Stimulated activated CD8-positive, alpha-beta memory T cell treated with anti-CD3 and anti-CD28 coated beads, Interleukin-4, amount 100 ng/mL, for 48 hours (primary cell): ENCODE results near the gene P4HTM.
"Not testable (repeated sequence)": the region's sequence is repeated elsewhere in the genome, so short reads cannot be mapped to it uniquely, and the experiment has no call there.

ENCODE experiments used
- DNase-seq: peaks from one replicate; pipeline ENCODE4 v3.0.0-alpha.2; 2020

Gene P4HTM

DNA sequence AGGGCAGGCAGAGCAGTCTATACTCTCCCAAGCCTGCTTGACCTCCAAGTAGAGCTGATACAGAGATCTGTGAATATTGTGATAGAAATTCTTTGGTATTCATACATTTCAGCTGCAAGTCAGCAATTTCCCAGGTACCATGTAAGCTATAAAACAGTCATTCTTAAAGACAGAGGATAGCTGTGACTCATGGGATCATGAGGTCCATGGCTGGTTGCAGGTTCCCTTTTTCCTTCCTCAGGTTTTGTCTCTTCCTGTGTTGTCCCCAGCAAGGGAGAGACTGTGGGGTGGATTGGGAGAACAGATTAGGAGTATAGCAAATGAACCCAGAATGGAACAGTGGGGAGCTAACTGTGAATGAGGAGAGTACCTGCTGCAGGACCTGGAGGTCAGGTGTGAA, 5.4 kb upstream of the P4HTM start:
- no peak for DNase-seq

DNA sequence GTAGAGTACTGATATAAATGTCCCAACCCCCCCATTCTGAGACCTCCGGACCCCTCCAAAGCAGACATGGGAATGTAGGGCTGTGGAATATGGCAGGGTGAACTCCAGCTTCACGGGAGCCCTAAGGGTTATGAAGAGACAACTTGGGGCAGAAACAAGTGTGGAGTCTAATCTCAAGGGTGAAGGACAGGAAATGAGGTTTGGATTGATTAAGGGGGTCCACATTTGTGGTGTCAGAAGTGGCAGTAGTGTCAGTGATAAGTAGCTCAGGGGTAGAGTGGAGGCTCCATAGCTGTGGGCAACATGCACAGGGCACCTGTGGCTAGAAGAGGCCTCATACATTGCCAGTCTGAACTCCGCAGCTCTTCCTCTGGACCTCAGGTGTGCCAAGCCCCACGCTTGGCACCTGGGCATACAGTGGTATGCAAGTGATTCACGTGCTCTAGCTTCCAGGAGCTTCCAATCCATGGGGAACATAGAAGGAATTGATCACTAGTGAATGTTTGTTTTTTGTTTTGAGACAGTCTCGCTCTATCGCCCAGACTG, 4.1 kb upstream of the P4HTM start:
- no peak for DNase-seq

DNA sequence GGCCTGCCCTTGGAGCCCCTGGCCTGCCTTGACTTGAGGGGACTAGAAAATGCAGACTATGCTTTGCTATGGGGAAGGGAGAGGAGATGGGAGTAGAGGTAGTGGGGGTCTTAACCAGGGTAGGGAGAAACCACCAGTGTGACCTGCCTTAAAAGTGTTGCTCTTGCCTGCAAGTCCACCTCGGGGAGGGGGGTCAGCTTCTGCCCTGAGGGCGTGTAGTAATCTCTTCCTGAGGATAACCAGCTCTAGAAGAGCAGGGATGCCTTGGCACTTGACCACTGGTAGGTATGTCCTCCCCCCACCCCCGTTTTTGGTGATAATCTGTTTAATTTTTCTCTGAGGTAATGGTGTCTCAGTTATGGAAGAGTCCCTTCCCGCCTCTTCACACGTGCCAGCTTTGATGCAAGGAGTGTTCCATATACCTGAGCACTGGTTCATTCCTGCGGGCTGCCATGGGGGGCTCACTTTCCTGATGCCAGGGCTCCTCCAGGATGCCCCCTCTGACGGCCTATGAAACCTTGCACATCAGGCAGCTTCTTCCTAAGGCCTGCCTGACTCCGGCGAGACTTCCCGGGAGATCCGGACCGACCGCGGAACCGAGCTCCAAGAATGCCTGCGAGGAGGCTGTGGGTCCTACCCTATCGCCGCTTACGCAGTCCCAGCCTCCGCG, 780 bp upstream of the P4HTM start:
- DNase-seq, result no peak

DNA sequence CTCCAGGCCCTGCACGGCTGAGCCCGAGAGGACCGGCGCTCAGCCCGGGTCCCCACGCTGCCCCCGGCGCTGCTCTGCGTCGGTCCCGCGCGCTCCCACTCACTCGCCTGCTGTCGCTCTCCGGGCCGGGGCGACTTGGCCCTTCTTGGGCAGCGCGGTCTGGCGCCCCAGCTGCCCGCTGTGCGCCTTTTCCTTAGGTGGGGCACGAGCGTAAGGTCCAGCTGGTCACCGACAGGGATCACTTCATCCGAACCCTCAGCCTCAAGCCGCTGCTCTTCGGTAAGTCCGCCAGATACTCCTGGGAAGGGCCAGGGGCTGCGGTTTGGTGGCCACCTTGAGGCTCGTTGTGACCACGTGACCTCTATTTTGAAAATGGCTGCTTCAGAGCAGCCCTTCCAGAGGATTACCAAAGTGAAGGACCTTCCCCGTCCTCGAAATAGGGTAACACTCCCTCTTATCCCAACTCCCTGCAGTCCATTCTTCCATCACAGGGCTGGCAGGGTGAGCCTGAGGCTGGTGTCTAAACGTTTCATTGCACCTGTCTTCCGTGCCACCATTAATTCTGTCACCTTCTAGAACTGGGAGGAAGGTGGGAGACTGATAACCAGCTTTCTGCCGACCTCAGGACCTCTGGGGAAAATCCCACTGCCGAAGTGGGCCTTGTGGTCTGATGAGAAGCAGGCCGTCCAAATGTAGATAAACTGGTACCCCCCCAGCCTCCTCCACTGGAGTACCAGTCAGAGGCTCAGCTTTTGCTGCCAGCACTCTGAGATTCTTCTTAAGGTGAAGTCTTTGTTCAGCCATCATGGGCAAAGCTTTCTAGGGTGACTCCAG, 812 bp downstream of the P4HTM start:
- DNase-seq, result peak; percentile 58

DNA sequence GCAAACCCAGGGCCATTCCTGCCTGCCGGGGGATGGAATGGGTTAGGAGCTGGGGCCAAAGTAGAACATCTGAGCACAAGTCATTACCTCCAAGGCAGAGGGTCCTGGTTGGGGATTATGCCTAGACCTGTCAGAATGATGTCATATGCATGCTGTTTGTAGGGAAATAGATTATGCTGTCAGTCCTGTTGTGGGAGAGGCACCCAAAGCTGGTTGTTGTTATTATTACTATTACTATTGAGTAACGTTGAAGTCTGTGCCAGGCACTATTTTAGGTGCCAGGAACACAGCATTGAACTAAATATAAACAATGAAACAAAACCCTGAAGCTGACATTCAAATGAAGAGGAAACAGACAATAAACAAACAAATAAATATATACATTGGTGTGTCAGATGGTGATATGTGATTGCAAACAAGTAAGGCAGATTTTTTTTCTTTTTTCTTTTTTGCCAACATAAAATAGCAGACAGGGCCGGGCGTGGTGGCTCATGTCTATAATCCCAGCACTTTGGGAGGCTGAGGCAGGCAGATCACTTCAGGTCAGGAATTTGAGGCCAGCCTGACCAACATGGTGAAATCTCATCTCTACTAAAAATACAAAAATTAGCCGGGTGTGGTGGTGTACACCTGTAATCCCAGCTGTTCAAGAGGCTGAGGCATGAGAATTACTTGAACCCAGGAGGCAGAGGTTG, 2.0 kb downstream of the P4HTM start:
- no peak for DNase-seq

DNA sequence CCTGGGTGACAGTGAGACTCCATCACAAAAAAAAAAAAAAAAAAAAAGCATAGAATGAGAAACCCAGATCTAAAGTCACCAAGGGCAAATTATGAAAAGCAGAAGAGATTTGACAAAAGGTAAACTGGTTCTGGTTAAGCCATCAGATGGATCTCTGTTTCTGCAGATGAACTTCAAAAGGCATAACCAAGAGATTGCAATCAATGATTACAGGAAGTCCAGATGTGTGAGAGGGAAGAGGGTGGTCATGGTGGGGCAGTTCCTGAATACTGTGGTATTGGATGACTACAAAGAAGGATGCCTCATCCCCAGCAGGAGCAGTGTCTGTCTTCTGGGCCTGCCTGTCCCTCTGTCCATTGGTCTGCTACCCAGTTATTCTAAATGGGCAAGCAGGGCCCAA, 3.8 kb downstream of the P4HTM start:
- DNase-seq, result no peak

DNA sequence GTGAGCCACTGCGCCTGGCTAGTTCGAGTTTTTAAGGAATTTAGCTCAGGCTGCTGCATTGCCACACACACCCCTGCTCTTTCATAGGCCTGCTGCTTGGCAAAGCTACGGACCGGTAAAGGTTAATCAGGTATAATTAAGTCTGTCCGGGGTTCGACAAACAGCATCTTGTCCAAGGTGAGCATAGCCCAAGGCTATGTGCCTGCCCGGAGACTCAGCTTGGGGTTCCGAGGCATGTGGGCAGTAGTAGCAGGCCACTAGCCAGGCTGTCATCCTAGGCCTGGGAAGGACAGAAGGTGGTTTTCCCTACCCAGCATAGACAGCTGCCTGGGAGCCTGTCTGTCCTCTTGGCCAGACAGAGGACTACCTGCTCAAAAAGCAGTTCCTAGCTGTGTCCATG, 6.6 kb downstream of the P4HTM start:
- DNase-seq, result no peak

DNA sequence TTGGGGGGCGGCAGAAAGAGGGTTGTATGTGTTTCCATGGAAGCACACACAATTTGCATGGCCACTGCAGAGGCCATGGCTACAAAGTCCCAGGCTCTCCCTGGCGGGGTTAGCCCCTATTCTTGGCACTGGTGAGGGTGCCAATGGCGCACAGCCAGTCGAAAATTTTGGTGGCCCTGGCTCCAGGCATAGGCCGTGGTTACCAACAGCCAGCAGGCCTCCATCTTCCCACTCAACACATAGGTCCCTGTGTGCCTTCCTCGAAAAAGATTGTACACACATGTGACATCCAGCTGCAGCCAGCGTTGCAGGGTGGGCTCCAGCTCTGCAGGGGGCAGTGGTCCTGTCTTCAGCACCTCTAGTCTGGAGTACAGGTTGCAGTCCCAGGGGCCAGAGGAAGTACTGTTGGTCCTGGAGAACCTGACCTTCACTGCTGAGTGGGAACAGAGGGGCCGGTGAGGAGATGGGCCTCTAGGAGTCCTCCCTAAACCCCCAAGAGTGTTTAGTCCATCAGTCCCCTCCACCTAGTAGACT, 7.1 kb downstream of the P4HTM start:
- no peak for DNase-seq

DNA sequence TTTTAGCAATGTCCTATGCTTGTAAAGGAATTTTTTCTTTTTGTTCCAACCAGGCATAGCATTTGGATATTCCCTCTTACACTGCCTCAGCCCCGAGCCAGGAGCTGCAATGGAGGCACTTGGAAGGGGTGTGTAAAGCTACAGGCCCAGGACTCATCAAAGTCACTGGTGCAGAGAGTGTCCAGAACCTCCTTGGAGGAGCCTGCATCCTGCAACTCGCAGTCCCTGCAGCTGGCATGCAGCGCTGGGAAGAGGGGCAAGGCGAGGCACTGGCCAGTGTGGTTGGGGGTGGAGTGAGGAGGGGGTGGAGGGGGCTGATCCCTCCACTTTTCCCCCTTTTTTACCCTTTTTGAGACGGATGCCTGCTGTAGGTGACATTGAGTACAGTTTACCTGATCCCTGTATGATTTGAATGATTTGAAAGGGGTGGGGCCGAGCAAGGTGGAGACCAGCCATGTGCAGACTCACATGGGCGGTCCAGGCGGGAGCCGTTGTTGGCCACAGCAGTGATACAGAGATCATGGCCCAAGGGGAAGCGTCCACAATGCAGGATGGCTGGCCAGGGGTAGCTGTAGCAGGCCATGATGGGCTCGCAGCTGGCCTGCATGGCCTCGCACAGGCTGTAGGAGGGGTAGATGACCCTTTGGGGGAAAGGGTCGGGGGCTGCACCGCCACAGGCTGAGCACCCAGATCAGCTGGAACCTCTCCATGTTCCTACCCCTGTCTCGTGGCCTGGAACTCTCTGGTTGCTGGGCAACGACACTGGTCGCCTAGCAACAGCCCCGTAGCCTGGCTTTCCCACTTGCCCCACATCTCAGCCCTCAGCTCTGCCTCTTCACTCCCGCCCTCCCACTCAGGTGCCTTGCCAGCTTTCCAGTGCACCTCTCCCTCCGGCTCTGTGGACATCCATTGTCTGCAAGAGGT, 7.9 kb downstream of the P4HTM start:
- no peak for DNase-seq

DNA sequence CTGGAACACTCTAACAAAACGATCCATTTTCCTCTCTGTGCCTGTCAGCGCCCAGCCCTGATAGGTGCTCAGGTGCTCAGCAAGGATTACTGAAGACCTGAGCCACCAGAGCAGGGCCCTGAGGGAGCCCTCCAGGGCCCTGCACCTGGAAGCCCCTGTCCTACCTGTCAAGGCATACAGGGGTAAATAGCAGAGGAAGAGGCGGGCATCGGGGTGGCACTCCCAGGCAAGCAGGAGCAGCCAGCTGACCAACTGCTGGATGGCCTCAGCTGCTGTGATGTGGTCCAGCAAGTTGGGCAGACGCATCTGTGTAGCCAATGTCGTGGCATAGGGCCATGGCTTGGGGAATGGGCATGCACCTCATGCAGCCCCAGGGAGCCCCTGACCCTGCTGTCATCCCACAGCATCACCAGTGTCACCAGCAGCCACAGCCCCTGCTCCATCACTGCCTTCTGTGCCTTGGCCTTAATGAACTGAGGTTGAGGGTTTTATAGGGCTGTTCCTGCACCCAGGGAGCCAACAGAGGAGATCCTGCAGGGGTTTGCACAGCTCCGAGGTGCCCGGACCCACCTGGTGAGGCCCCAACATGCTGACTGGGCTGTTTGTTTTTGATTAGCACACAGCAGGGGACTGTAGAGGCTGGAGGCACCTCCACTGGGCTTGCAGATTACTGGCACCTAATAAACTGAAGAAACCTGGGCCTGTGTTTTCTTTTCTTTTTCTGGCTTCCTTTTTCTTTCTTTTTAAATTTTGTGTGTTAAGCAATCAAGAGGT, 9.2 kb downstream of the P4HTM start:
- no peak for DNase-seq

DNA sequence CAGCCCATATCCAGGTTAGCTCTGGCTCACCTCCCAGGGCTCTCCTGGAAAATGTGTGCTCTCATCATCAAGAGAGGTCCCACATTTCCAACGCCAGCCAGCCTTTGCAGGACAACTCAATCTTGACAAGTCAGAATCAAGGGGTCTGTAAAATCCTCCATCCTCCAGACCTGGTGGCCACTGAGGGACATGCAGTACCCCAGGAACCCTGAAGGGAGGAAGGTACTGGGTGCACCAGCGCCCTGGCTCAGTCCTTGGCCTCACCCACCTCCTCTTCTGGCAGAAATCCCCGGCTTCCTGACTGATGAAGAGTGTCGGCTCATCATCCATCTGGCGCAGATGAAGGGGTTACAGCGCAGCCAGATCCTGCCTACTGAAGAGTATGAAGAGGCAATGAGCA, 11.1 kb downstream of the P4HTM start:
- DNase-seq, result no peak

DNA sequence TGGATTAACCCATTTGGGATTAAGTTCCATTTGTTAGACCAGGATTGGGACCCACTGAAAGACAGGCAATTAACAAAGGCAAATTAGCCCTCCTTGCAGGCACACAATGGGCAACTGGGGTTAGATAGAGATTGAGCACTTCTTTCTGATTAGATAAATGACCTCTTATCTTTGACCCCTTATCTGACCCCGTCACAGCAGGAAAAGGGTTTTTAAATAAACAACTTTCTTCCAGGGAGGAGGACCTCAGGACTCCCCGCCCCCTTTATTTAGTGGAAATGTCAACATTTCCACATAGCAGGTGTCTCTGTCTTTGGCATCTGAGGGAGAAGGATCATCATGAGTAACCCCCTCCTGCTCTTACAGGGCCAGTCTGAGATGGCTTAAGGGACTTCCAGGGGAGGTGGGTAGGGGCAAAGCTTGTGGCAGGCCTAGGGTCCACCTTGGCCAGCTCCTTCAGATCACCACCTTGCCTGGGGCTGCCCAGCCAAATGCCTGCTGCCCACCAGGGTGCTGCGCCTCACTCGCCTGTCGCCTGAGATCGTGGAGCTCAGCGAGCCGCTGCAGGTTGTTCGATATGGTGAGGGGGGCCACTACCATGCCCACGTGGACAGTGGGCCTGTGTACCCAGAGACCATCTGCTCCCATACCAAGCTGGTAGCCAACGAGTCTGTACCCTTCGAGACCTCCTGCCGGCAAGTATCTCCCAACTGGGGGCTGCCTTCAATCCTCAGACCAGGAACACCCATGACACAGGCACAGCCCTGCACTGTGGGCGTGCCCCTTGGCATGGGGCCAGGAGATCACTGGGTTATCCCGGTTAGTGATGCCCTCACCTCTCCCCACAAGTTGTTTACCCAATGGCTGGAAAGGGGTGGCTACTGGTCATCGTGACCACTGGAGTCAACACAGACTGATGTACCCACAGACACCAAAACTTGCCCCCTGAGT, 14.6 kb downstream of the P4HTM start:
- DNase-seq, result no peak

DNA sequence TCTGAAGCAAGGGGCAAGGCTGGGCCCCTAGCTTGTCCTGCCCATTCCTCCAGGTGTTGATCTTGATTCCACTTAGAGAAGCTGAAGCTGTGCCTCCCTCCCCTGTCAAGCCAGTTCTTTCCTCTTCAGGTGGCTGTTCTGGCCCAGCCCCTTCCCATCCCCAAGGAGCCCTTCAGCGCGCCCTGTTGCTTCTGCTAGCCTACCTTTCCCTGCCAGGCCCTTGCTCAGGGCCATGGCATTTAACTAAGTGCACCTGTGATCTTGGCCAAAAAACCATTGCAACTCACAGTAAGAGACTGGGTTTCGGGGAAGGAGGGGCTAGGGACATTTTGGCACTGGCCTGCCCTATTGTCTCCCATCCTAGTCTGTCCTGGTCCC, 15.3 kb downstream of the P4HTM start:
- DNase-seq, result no peak

DNA sequence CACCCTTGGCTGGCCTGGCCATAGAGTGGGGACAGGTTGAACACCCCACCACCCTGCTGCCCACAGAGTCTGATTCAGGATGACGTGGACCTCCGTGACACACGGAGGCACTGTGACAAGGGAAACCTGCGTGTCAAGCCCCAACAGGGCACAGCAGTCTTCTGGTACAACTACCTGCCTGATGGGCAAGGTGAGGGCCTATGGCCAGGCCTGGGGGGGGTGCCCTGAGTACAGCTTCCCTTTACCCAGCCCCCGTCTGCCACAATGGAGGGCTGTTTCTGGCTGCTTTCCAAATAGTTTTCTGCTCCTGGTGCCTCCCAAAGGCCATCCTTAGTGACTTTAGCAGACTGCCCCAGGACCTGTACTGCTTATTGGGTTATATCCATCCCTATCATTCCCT, 16.0 kb downstream of the P4HTM start:
- DNase-seq, result no peak

DNA sequence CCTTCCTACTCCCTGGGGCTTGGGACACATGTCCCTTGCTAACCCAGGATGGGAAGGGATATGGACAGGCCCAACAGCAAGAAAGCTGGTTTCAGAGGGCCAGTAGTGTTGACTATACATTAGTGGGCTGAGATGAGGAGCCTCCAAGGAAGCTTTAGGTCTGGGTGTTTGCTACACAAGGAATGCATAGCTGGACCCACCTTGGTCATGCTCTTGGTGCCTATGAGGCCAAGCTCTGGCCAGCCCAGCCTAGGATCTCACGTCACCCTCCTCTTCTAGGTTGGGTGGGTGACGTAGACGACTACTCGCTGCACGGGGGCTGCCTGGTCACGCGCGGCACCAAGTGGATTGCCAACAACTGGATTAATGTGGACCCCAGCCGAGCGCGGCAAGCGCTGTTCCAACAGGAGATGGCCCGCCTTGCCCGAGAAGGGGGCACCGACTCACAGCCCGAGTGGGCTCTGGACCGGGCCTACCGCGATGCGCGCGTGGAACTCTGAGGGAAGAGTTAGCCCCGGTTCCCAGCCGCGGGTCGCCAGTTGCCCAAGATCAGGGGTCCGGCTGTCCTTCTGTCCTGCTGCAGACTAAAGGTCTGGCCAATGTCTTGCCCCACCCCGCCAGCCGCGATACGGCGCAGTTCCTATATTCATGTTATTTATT, 16.5 kb downstream of the P4HTM start:
- no peak for DNase-seq

DNA sequence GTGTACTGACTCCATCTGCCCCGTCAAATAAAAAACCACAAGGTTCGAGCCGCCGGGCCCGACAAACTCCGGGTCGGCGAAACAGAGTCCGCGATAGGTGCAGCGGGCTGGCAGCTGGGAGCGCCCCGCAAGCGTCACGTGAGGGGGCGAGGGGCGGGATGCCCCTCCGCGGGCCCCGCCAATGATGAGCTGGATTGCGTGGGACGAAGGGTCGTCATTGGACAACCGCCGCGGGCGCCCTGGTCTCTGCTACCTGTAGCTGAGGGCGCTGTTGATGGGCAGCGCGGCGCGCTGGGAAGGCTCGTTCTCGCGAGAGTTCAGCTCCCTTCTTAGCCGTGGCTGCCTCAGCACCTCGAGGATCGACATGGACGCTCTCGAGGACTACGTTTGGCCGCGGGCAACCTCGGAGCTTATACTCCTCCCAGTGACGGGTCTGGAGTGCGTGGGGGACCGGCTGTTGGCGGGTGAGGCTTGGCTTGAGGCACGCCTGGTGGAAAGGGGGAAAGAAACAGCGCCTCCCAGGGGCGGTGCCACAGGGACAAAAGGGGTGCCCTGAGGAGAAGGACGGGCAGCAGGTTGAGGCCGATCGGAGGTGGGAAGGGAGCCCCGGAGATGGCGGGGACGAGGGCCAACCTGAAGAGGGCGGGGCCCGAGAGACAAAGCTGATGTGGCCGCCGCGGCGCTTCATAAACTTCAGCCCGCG, 17.2 kb downstream of the P4HTM start, which contains the start of gene WDR6:
Gene WDR6, plus strand, starts transcription at position 324 of the 703 bp plus-strand sequence. Its CDS starts 41 bp downstream, at position 365.
- DNase-seq, result peak; percentile 98

DNA sequence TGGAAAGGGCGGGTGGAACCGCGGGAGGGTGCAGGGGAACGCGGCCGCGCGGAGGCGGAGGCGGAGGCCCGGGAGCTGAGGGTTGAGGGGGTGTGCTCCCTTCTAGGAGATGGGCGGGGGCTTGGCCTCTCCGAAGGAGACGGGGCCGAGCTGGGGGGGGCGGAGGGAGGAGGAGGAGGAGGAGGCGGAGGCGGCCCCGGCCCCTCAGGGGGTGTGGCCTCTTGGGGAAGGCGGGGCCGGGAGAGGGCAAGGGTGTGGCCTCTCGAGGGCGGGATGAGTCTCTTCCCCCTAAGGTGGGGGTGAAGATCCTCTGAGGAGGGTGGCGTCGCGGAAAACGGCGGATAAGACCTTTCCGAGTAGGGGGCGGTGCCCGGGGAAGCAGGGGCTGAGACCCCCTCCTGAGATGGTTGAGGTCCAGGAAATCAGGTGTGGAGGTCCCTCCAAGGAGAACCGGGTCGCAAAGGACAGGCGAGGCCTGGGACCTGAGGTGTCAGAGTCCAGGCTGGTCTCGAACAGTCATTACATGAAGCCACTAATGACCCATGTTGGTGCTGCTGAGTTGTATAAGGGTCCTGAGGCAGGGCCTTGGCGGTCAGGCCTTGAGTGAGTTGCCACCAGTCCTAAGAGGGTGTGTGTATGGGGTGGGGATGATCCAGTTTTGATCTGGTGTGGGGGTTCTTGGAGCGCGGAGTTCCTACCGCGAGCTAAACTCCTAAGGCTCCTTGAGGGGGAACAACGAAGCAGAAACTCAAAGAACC, 17.9 kb downstream of the P4HTM start:
- DNase-seq, result peak; percentile 93

DNA sequence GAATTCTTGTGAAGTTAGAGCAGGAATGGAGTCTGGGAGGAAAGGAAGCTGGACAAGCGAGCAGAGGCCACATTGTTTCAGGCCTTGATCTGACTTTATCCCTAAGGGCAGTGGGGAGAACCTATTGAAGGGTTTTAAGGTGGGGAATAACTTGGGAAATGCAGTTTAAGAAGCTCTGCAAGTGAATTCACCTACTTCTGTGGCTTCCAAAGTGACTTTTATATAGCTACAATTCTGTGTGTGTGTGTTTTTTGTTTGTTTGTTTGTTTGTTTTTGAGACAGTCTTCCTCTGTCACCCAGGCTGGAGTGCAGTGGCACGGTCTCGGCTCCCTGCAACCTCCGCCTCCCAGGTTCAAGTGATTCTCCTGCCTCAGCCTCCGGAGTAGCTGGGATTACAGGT, 18.6 kb downstream of the P4HTM start:
- not testable (repeated sequence) for DNase-seq
